NCI-H345 treated with DMSO at 0.1 percent for 48 hours (cell line): ENCODE data around the gene HAND2.

ENCODE experiments used
- DNase-seq: peaks from one replicate; lab custom pipeline; 2025; ENCODE audit not compliant: unreplicated experiment; lab: John Stamatoyannopoulos, UW

HAND2 gene

GRCh38 chr4:173478913-173479283 lies 51.1 kb downstream of the HAND2 start:
- no peak for DNase-seq

- no peak for DNase-seq
These were observed 51.7 kb downstream of the HAND2 start for GRCh38 chr4:173478201-173478912.

GRCh38 chr4:173477016-173477415 lies 53.0 kb downstream of the HAND2 start:
- DNase-seq = no peak
